HG03571 (cell line): ENCODE measurements around the gene RBM34.
"Not testable (repeated sequence)": the region's sequence is repeated elsewhere in the genome, so short reads cannot be mapped to it uniquely, and the experiment has no call there.

Experiments used
- ATAC-seq: cut with Tn5 transposase; IDR thresholded peaks from one replicate; pipeline ENCODE4 v1.9.1; 2021; ENCODE audit not compliant: unreplicated experiment

The RBM34 gene

GRCh38 chr1:235113183-235113917, 47.7 kb downstream of the RBM34 start:
- ATAC-seq: no peak

GRCh38 chr1:235112297-235113182, 48.5 kb downstream of the RBM34 start:
- ATAC-seq: no peak

GRCh38 chr1:235111107-235111506, 49.9 kb downstream of the RBM34 start:
- no peak for ATAC-seq

- ATAC-seq: no peak
Observed at GRCh38 chr1:235108876-235109275, 52.2 kb downstream of the RBM34 start.

GRCh38 chr1:235108185-235108593, 52.9 kb downstream of the RBM34 start:
- no peak for ATAC-seq

- no peak for ATAC-seq
Observed at GRCh38 chr1:235107368-235108184, 53.5 kb downstream of the RBM34 start.

- no peak for ATAC-seq
Observed at GRCh38 chr1:235106457-235106856, 54.6 kb downstream of the RBM34 start.

- peak; percentile 84 for ATAC-seq
Observed at GRCh38 chr1:235105051-235106043, 55.7 kb downstream of the RBM34 start.

- no peak for ATAC-seq
Observed at GRCh38 chr1:235102993-235103411, 58.0 kb downstream of the RBM34 start.

- no peak for ATAC-seq
Observed at GRCh38 chr1:235102259-235102582, 58.8 kb downstream of the RBM34 start.

- ATAC-seq: no peak
Observed at GRCh38 chr1:235101558-235102258, 59.3 kb downstream of the RBM34 start.

GRCh38 chr1:235100194-235100772, 60.8 kb downstream of the RBM34 start:
- ATAC-seq: no peak

GRCh38 chr1:235098991-235099390, 62.1 kb downstream of the RBM34 start:
- ATAC-seq: no peak

- no peak for ATAC-seq
Observed at GRCh38 chr1:235098547-235098946, 62.5 kb downstream of the RBM34 start.

GRCh38 chr1:235097501-235097900, 63.5 kb downstream of the RBM34 start:
- ATAC-seq: not testable (repeated sequence)

GRCh38 chr1:235095938-235096562, 65.0 kb downstream of the RBM34 start:
- no peak for ATAC-seq

GRCh38 chr1:235093696-235094592, 67.1 kb downstream of the RBM34 start:
- peak; percentile 62 for ATAC-seq
